WTC11 (cell line): ENCODE data around the gene CTIF. TPM values are rescaled to one million over a fixed set of nuclear protein-coding genes. Genes with fewer than 3 reads are reported as not detected.
A peak's percentile ranks its signal among the peaks of the same experiment; 100 is the strongest.

Source experiments
- ATAC-seq: fragments of 200-7000 bp; cut with Tn5 transposase; 2 replicates; pipeline ENCODE4 v1.10.0; 2021; ENCODE audit warnings: mild to moderate bottlenecking, moderate library complexity
- CTCF ChIA-PET: fragments of 300-600 bp; sonication (Branson Sonifier 250); formaldehyde crosslinking; loops from one replicate; lab custom pipeline; 2021; ENCODE audit warnings: antibody characterized with exemption; lab: Charles Lee
- POLR2A ChIA-PET: fragments of 350-600 bp; sonication (Branson Sonifier 250); formaldehyde crosslinking; loops from one replicate; lab custom pipeline; 2021; ENCODE audit warnings: antibody characterized with exemption; lab: Charles Lee
- DNase-seq: peaks from one replicate; pipeline ENCODE4 v3.0.0; 2021; ENCODE audit warnings: low spot score
- H3K27ac Mint-ChIP-seq: 2 replicates; pipeline ENCODE4 v1.8.0; 2021; ENCODE audit warnings: mixed read lengths
- H3K27me3 Mint-ChIP-seq: 2 replicates; pipeline ENCODE4 v1.8.0; 2021; ENCODE audit warnings: low read depth, mild to moderate bottlenecking, moderate library complexity, mixed read lengths
- H3K36me3 Mint-ChIP-seq: 2 replicates; pipeline ENCODE4 v1.8.0; 2021; ENCODE audit warnings: mixed read lengths
- H3K4me1 Mint-ChIP-seq: 2 replicates; pipeline ENCODE4 v1.8.0; 2022; ENCODE audit warnings: mixed read lengths
- H3K4me3 Mint-ChIP-seq: 2 replicates; pipeline ENCODE4 v1.8.0; 2021; ENCODE audit warnings: mild to moderate bottlenecking, moderate library complexity, mixed read lengths
- H3K9me3 Mint-ChIP-seq: 2 replicates; pipeline ENCODE4 v1.8.0; 2021; ENCODE audit warnings: mixed read lengths
- CDX4 ChIP-seq: fragments of 250-450 bp; sonication (Bioruptor Pico); IDR thresholded peaks from 2 replicates; pipeline ENCODE4 v1.9.0; 2021; ENCODE audit warnings: moderate library complexity, mild to moderate bottlenecking, inconsistent platforms, borderline replicate concordance
- CREM ChIP-seq: sonication (generic); formaldehyde crosslinking; IDR thresholded peaks from 2 replicates; pipeline ENCODE4 v1.8.1; 2022; ENCODE audit warnings: mild to moderate bottlenecking, missing genetic modification reagents, moderate library complexity
- CTCF ChIP-seq: fragments of 200-600 bp; IDR thresholded peaks from 2 replicates; pipeline ENCODE4 v1.8.0; 2022; ENCODE audit warnings: antibody characterized with exemption
- E2F5 ChIP-seq: sonication (generic); formaldehyde crosslinking; IDR thresholded peaks from 2 replicates; pipeline ENCODE4 v1.8.1; 2022; ENCODE audit warnings: mild to moderate bottlenecking, moderate library complexity, missing genetic modification reagents
- ELF4 ChIP-seq: sonication (generic); formaldehyde crosslinking; IDR thresholded peaks from 2 replicates; pipeline ENCODE4 v1.8.1; 2022; ENCODE audit warnings: low read depth, mild to moderate bottlenecking, moderate library complexity, missing genetic modification reagents
- FOXP1 ChIP-seq: sonication (generic); formaldehyde crosslinking; IDR thresholded peaks from 2 replicates; pipeline ENCODE4 v1.8.0; 2022; ENCODE audit warnings: missing genetic modification reagents, mild to moderate bottlenecking, moderate library complexity, borderline replicate concordance
- KAT7 ChIP-seq: sonication (generic); formaldehyde crosslinking; IDR thresholded peaks from 2 replicates; pipeline ENCODE4 v1.8.1; 2023; ENCODE audit warnings: missing genetic modification reagents, mild to moderate bottlenecking, borderline replicate concordance
- MLX ChIP-seq: sonication (generic); formaldehyde crosslinking; IDR thresholded peaks from 2 replicates; pipeline ENCODE4 v1.8.1; 2023; ENCODE audit warnings: mild to moderate bottlenecking, missing genetic modification reagents, moderate library complexity
- MYBL2 ChIP-seq: sonication (generic); formaldehyde crosslinking; IDR thresholded peaks from 2 replicates; pipeline ENCODE4 v1.8.1; 2023; ENCODE audit warnings: mild to moderate bottlenecking, moderate library complexity, missing genetic modification reagents
- NR1H2 ChIP-seq: sonication (generic); formaldehyde crosslinking; IDR thresholded peaks from 2 replicates; pipeline ENCODE4 v1.9.0; 2021; ENCODE audit warnings: mild to moderate bottlenecking, moderate library complexity, missing genetic modification reagents
- OVOL2 ChIP-seq: fragments of 250-450 bp; sonication (Bioruptor Pico); IDR thresholded peaks from 2 replicates; pipeline ENCODE4 v1.9.0; 2021; ENCODE audit warnings: mild to moderate bottlenecking, borderline replicate concordance
- PRDM15 ChIP-seq: sonication (generic); formaldehyde crosslinking; IDR thresholded peaks from 2 replicates; pipeline ENCODE4 v1.8.0; 2022; ENCODE audit warnings: missing genetic modification reagents
- SOX15 ChIP-seq: fragments of 250-450 bp; sonication (Bioruptor Pico); IDR thresholded peaks from 2 replicates; pipeline ENCODE4 v1.9.0; 2021; ENCODE audit warnings: mild to moderate bottlenecking
- STAT6 ChIP-seq: sonication (generic); formaldehyde crosslinking; conservative IDR thresholded peaks from 2 replicates; pipeline ENCODE4 v1.8.1; 2023; ENCODE audit warnings: mild to moderate bottlenecking, low read depth, missing genetic modification reagents, moderate library complexity
- TCF7 ChIP-seq: sonication (generic); formaldehyde crosslinking; IDR thresholded peaks from 2 replicates; pipeline ENCODE4 v1.8.0; 2022; ENCODE audit warnings: mild to moderate bottlenecking, low read depth, missing genetic modification reagents, moderate library complexity
- TEAD4 ChIP-seq: sonication (generic); formaldehyde crosslinking; IDR thresholded peaks from 2 replicates; pipeline ENCODE4 v1.8.0; 2022; ENCODE audit warnings: mild to moderate bottlenecking, missing genetic modification reagents
- total RNA-seq: library from RNA; stranded (reverse); gene quantifications from 3 replicates; pipeline ENCODE4 v1.2.3, GENCODE V29; 2021

The CTIF gene
- total RNA-seq, 1 experiment from 2014 or later = 28.5 TPM

GRCh38 chr18:48792141-48792540, 253.3 kb downstream of the CTIF start (continued):
- TF ChIP-seq STAT6 (CRISPR knock-in tag) (no peak), CTCF (no peak), CDX4 (CRISPR knock-in tag) (no peak), CREM (CRISPR knock-in tag) (no peak), KAT7 (no peak), MLX (CRISPR knock-in tag) (no peak), PRDM15 (CRISPR knock-in tag) (no peak), TCF7 (no peak), E2F5 (CRISPR knock-in tag) (no peak), OVOL2 (CRISPR knock-in tag) (no peak), FOXP1 (CRISPR knock-in tag) (no peak), ELF4 (no peak), TEAD4 (CRISPR knock-in tag) (no peak), NR1H2 (CRISPR knock-in tag) (no peak)
- TF ChIP-seq, all 79 proteins: peak for 0

GRCh38 chr18:48792611-48793380, 254.0 kb downstream of the CTIF start:
- DNase-seq = peak; percentile 5

More at GRCh38 chr18:48792611-48793380, 254.0 kb downstream of the CTIF start:
- TF ChIP-seq MYBL2 (CRISPR knock-in tag) = no peak
- no peak for TF ChIP-seq SOX15 (CRISPR knock-in tag)
- TF ChIP-seq, all 79 proteins: peak for 0
- no peaks in the 10 kb centered on the region for H3K27me3 Mint-ChIP-seq
- no peak overlapping the region for H3K4me3 Mint-ChIP-seq
- H3K4me1 Mint-ChIP-seq = no peaks in the 10 kb centered on the region
- H3K36me3 Mint-ChIP-seq = no peaks in the 10 kb centered on the region
- POLR2A ChIA-PET = no interaction called here
- ATAC-seq = no peak
- no peak overlapping the region for H3K27ac Mint-ChIP-seq
- CTCF ChIA-PET = no interaction called here
- no peaks in the 10 kb centered on the region for H3K9me3 Mint-ChIP-seq
